Fibroblast of peridontal ligament (primary cell): Measurements from ENCODE around the gene SDCCAG8.

Experiments used
- DNase-seq: peaks from one replicate; pipeline ENCODE4 v3.0.0-alpha.2; 2010; ENCODE audit errors: extremely low read depth

Gene SDCCAG8

GRCh38 chr1:243499711-243500110, 243.9 kb downstream of the SDCCAG8 start:
- no peak for DNase-seq

DNA sequence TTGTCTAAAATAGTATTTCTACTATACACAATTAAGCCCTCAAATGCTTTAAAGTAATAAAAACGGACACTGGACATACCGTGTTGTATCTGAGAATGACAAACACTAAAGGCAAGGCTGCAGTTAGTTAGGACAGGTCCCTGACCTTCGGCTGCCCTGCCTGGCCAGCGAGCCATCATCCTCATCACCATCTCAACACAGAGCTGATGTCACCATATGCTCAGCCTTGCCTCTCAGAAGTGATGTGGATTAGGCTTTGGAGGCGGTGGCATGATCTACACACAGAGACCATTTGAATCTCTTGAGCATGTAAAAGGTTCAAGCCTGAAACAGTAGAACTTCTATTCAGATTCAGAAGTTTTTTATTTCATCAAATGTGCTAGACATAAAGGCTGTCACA, 244.7 kb downstream of the SDCCAG8 start:
- DNase-seq, result no peak

DNA sequence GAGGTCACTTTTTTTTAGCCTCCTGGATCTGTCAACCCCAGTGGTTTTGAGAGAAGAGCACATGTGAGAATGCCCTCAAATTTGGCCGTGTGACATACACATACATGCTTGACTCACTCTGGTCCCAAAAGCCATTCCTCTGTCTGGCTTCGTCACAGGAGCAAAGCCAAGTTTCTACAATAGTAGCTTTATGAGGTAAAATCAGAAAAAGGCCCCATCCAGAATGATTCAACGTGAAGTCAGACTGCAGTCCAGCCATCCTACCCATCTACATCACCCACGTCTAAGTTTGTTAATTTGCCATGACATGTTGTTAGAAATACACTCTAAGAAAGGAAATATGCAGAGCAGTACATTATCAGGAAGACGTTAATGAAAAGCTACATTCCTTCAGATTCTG, 245.2 kb downstream of the SDCCAG8 start:
- DNase-seq, result peak; percentile 67

GRCh38 chr1:243503155-243503554, 247.3 kb downstream of the SDCCAG8 start:
- DNase-seq, result no peak

DNA sequence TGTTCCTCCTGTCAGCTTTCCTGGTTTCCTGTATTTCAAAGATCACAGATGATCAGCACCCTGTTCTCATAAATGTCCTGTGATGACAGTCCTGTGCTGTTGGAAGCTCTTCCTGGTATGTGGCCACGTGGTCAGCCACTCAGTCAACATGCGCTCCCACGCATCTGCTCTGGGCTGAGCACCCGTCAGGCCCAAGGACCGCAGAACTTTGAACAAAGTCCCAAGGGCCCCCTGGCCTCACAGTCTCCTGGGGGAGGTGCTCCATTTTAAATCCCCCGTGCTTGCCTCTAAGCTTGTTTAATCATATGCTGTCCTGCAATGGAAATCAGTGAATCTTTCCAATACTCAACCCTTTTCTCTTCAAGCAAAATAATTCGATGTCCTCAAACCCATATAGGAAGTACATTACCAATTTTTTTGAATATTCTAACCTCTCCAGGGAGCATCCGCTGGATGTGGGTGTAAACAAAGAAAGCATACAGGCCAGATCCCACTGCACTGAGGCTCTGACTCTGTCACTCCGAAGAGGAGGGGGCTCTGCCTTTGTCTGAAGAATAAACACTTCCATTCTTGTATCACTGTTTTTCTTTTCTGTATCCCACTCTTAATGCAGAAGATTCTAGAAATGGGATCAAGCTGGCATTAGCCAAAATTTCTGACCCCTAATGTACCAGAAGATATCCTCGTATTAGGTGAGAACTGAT, 250.3 kb downstream of the SDCCAG8 start:
- no peak for DNase-seq

DNA sequence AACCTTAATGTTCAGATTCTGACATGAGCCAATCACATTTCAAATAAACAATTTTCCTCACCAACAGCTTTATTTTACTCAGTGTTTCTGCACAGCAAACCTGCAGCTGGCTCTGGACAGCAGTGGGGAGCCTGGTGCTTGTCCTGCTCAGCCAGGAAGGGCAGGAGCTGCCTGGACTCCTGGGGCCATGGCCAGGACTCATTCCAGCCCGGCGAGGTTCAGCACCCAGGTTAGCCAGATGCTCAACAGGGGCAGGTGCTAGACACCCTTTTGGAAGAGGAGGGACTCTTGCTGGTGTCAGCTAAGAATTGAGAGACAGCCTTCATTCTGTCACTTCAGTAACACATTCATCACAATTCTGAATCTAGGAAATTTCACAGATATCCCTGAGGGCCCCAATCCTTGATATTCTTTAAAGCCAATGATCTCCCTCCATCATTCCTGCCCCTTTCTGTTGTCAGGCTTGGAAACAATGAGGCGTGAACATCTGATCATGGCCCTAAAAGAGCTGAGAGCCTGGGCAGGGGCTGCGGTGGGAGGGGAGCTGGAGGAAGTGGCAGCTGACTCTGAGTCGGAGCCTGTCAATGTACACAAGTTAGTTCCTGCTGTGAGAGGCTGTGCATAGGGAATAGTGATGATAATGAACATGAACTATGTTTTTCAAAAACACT, 251.3 kb downstream of the SDCCAG8 start:
- no peak for DNase-seq

- DNase-seq, result no peak
Measured at GRCh38 chr1:243507672-243508302, 251.9 kb downstream of the SDCCAG8 start.

GRCh38 chr1:243508303-243508713, 252.5 kb downstream of the SDCCAG8 start:
- no peak for DNase-seq

DNA sequence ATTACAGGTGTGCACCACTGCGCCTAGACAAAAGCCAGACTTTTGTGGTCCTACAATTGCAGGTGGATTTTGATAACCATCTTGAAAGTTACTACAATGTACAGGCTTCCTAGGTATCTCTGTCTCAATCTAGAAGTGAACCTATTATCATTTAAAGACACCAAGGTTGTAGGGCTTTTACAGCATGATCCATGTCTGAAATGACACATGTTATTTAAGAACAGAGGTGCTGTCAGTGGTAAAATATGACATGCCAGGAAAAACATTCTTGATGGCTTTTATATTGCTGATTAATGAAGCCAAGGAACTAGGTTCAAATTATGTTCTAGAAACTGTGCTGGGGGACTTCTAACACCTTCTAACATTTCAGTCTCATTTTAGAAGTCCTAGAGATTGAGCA, 253.1 kb downstream of the SDCCAG8 start:
- DNase-seq, result no peak

DNA sequence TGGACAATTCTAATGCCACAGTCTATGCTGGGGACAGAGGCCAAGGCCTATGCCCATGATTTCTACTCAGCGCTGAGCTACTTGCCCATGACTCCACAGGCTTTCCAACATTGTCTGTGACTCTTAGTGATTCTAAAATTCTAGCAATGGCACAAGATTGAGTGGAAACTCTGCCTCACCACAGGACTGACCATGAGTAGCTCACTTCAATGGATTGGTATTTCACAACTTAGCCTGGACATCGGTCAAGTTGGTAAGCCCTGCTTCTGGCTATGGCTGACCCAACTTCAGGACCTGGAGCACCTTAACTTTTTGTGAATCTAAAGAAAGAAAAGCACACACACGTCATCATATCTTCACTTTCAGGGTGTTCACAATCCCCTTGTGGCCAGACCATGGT, 255.1 kb downstream of the SDCCAG8 start:
- no peak for DNase-seq

DNA sequence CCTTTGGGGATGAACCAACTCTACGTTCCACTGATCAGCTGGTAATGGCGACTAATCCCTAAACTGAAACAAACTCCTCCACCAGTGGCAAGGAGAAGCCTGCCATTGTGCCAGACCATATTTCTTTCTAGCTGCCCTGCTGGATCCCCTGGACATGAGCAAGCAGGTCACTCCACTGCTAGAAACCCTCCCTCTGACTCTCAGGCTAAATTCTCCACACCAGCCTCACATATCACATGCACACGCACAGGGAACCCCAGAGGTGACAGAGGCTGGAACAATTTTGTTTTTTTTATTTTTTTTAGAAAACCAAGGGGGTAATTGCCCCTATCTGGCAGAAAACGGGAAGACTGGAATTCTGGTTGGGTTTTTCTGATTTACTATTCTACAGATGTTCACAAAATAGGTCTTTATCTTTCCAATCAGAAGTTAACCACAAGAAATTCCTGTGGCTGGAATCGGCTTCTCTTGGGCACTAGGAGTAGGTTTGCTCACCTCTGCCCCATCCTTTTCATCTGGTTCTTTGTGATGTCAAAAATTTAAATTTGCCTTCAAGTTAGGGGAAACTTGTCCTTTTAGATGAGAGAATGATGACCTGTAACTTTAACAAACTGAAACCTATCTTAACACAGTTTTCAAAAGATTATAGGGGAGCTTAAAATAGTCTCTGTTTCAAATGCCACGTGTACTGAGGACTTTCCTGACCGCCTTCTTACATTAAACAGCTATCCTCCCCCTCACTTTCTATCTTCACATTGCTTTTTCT, 258.1 kb downstream of the SDCCAG8 start:
- peak; percentile 52 for DNase-seq

DNA sequence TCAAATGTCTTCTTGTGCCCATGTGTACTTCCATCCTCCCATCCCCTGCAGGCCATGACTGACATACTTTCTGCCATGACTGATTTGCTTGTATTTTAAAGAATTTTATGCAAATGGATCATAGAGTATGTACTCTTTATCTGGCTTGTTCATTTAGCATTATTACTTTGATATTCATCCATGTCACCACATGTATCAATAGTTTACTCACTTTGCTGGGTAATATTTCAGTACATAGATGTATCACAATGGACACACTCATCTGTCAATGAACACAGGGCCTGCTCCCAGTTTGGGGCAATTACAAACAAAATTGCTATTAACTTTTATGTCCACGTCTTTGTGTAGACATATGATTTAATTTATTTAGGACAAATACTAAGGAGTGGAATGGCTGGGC, 259.1 kb downstream of the SDCCAG8 start:
- no peak for DNase-seq

GRCh38 chr1:243520831-243521230, 265.0 kb downstream of the SDCCAG8 start:
- DNase-seq, result no peak

- no peak for DNase-seq
Measured at GRCh38 chr1:243523766-243524165, 267.9 kb downstream of the SDCCAG8 start.

DNA sequence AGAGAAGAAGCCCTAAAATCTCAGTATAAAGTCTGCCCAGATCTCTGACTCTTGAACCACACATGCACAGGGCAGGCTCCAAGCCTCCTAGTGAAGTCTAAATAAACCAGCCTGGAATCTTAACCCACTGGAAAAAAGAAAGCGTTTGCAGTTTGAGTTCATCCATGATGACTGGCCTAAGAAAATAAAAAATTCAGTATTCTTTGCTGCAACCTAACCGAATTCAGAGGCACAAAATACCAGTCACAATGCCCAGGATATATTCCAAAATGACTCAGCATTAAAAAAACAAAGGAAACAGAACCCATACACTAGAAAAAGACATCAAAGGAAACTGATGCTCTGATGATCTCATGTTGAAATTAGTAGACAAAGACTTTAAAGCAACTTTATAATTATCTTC, 269.2 kb downstream of the SDCCAG8 start:
- DNase-seq, result peak; percentile 91

GRCh38 chr1:243526180-243526579, 270.3 kb downstream of the SDCCAG8 start:
- no peak for DNase-seq

DNA sequence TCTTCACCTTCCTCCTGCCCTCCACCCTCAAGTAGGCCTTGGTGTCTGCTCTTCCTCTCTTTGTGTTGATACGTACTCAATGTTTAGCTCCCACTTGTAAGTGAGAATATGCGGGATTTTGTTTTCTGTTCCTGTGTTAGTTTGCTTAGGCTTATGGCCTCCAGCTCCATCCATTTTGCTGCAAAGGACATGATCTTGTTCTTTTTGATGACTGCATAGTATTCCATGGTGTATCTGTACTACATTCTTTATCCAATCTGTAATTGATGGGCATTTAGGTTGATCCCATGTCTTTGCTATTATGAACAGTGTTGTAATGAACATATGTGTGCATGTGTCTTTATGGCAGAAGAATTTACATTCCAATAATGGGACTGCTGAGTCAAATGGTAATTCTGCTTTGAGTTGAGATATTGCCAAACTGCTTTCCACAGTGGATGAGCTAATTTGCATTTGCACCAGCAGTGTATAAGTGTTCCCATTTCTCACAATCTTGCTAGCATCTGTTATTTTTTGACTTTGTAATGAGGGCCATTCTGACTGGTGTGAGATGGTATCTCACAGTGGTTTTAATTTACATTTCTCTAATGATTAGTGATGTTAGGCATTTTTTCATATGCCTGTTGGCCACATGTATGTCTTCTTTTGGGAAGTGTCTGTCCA, 272.7 kb downstream of the SDCCAG8 start:
- no peak for DNase-seq

- DNase-seq, result no peak
Measured at GRCh38 chr1:243529512-243529911, 273.7 kb downstream of the SDCCAG8 start.

- no peak for DNase-seq
Measured at GRCh38 chr1:243535014-243535413, 279.2 kb downstream of the SDCCAG8 start.

DNA sequence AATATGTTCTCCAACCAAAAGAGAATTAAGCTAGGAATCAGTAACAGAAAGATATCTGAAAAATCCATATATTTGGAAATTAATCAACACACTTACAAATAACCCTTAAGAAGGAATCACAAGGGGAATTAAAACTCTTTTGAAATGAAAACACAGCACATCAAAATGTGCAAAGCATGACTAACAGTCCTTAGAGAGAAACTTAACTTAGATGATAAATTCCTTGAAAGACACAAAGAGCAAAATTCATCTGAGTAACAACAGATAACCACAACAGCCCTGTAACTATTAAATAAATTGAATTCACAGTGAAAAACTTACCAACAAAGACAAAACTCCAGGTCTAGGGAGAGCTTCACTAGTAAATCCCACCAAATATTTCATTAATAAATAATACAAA, 283.8 kb downstream of the SDCCAG8 start:
- peak; percentile 41 for DNase-seq

GRCh38 chr1:243542739-243543415, 287.0 kb downstream of the SDCCAG8 start:
- DNase-seq, result no peak
